Measurements from ENCODE around the gene CMTM8.

CMTM8 gene

GRCh38 chr3:32280262-32280910, 41.9 kb downstream of the CMTM8 start:
- FAIRE-seq: no peak

GRCh38 chr3:32281570-32282106, 43.2 kb downstream of the CMTM8 start:
- no peak for FAIRE-seq

- FAIRE-seq: no peak
Measured at GRCh38 chr3:32282578-32283154, 44.2 kb downstream of the CMTM8 start.

GRCh38 chr3:32283304-32283703, 44.8 kb downstream of the CMTM8 start:
- FAIRE-seq: no peak

- no peak for FAIRE-seq
Measured at GRCh38 chr3:32284443-32285212, 46.1 kb downstream of the CMTM8 start.

GRCh38 chr3:32285891-32286290, 47.4 kb downstream of the CMTM8 start:
- no peak for FAIRE-seq

GRCh38 chr3:32288819-32289218, 50.3 kb downstream of the CMTM8 start:
- FAIRE-seq: no peak

GRCh38 chr3:32290619-32291018, 52.1 kb downstream of the CMTM8 start:
- no peak for FAIRE-seq

GRCh38 chr3:32292085-32292796, 53.8 kb downstream of the CMTM8 start:
- no peak for FAIRE-seq

GRCh38 chr3:32293903-32294302, 55.4 kb downstream of the CMTM8 start:
- no peak for FAIRE-seq

GRCh38 chr3:32296251-32297204, 58.0 kb downstream of the CMTM8 start:
- no peak for FAIRE-seq

- FAIRE-seq: no peak
Measured at GRCh38 chr3:32297366-32297765, 58.9 kb downstream of the CMTM8 start.

GRCh38 chr3:32301426-32301825, 62.9 kb downstream of the CMTM8 start:
- no peak for FAIRE-seq

- no peak for FAIRE-seq
Measured at GRCh38 chr3:32302601-32303398, 64.3 kb downstream of the CMTM8 start.

GRCh38 chr3:32303399-32303747, 64.9 kb downstream of the CMTM8 start:
- no peak for FAIRE-seq

- no peak for FAIRE-seq
Measured at GRCh38 chr3:32303977-32304881, 65.7 kb downstream of the CMTM8 start.

- no peak for FAIRE-seq
Measured at GRCh38 chr3:32305361-32305876, 66.9 kb downstream of the CMTM8 start.

GRCh38 chr3:32306072-32306471, 67.6 kb downstream of the CMTM8 start:
- no peak for FAIRE-seq

- no peak for FAIRE-seq
Measured at GRCh38 chr3:32307591-32307990, 69.1 kb downstream of the CMTM8 start.

- FAIRE-seq: no peak
Measured at GRCh38 chr3:32308378-32308777, 69.9 kb downstream of the CMTM8 start.

Measured in colon (tissue), 2 donors.